SKM-1 (cell line): ENCODE data around the gene IRAK4.

Experiments
- DNase-seq: peaks from one replicate; lab custom pipeline; 2025; ENCODE audit not compliant: unreplicated experiment; lab: John Stamatoyannopoulos, UW

The IRAK4 gene

GRCh38 chr12:43764528-43764927 lies 5.8 kb downstream of the IRAK4 start:
- DNase-seq: no peak

- DNase-seq: no peak
Measured at GRCh38 chr12:43766291-43766690, 7.5 kb downstream of the IRAK4 start.

GRCh38 chr12:43776498-43776897 lies 17.7 kb downstream of the IRAK4 start:
- no peak for DNase-seq

GRCh38 chr12:43786899-43787693 lies 28.3 kb downstream of the IRAK4 start:
- no peak for DNase-seq

GRCh38 chr12:43789941-43790340 lies 31.2 kb downstream of the IRAK4 start:
- no peak for DNase-seq

- no peak for DNase-seq
Measured at GRCh38 chr12:43795716-43796280, 37.0 kb downstream of the IRAK4 start.

GRCh38 chr12:43797561-43798217 lies 38.9 kb downstream of the IRAK4 start:
- DNase-seq: no peak

- DNase-seq: no peak
Measured at GRCh38 chr12:43805149-43805859, 46.6 kb downstream of the IRAK4 start.

GRCh38 chr12:43805860-43806736 lies 47.3 kb downstream of the IRAK4 start, which contains the start of gene TWF1:
Gene TWF1 (minus strand): TSS chr12:43806317. CDS start chr12:43806245, 72 bp downstream.
- no peak for DNase-seq

GRCh38 chr12:43806737-43807072 lies 48.0 kb downstream of the IRAK4 start:
- DNase-seq: no peak

- no peak for DNase-seq
Measured at GRCh38 chr12:43807386-43807785, 48.6 kb downstream of the IRAK4 start.

GRCh38 chr12:43812057-43812456 lies 53.3 kb downstream of the IRAK4 start:
- DNase-seq: no peak

GRCh38 chr12:43812926-43813325 lies 54.2 kb downstream of the IRAK4 start:
- DNase-seq: no peak

- DNase-seq: no peak
Measured at GRCh38 chr12:43815416-43815815, 56.7 kb downstream of the IRAK4 start.

- DNase-seq: no peak
Measured at GRCh38 chr12:43816168-43816567, 57.4 kb downstream of the IRAK4 start.

GRCh38 chr12:43824207-43824775 lies 65.5 kb downstream of the IRAK4 start:
- DNase-seq: no peak

- DNase-seq: no peak
Measured at GRCh38 chr12:43826681-43827080, 67.9 kb downstream of the IRAK4 start.

- no peak for DNase-seq
Measured at GRCh38 chr12:43827093-43827492, 68.3 kb downstream of the IRAK4 start.

GRCh38 chr12:43832463-43833168 lies 73.9 kb downstream of the IRAK4 start:
- no peak for DNase-seq

GRCh38 chr12:43835264-43835655 lies 76.5 kb downstream of the IRAK4 start:
- no peak for DNase-seq
